GM19099 (cell line): ENCODE measurements around the gene ESYT2.

ENCODE experiments used
- POLR2A ChIP-seq: IDR thresholded peaks from 3 replicates; pipeline ENCODE4 v1.6.1; 2011; ENCODE audit warnings: low read depth; ENCODE audit not compliant: insufficient read length; ENCODE audit errors: extremely low read depth

ESYT2 gene

DNA sequence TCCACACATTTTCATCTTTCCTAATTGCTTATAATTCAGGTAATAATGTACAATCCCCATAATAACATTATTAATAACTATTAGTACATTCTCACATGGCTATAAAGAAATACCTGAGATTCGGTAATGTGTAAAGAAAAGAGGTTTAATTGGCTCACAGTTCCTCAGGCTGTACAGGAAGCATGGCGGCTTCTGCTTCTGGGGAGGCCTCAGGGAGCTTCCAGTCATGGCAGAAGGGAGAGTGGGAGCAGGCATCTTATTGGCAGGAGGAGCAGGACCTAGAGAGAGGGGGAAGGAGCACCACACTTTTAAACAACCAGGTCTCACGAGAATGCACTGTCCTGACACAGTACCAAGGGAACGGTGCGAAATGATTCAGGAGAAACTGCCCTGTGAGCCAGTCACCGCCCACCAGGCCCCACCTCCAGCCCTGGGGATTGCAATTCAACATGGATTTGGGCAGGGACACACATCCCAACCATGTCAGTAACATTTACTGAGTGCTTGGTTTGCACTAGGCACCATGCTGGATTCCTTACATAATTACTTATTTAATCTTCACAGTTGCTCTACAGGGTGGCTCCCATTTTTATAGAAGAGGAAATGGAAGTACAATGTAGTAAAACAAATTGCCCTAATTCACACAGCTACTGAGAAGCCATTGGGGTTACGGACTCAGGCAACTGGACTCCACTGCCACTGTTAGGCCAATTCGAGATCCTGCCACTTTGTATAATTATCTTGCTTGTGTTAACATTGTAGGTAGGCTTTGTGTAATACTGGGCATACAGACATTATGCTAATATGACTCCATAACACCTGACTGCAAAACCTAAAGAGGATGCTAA lies 8.7 kb upstream of the ESYT2 start:
- no peak for TF ChIP-seq POLR2A

DNA sequence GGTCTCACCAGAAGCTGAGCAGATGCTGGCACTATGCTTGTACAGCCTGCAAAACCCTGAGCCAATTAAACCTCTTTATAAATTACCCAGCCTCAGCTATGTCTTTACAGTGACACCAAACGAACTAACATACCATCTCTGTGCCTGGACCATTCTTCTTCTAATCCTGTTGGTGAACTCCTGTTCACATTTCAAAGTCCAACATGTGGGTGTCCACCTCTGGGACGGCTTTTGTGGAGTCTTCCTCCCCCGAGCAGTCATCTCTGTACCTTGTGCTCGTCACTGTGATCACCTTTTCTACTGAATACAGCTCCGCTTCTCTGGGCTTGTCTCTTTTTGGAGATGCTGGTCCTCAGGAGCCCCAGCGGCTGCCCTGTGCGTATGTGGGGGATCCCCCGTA lies 7.4 kb upstream of the ESYT2 start:
- no peak for TF ChIP-seq POLR2A

DNA sequence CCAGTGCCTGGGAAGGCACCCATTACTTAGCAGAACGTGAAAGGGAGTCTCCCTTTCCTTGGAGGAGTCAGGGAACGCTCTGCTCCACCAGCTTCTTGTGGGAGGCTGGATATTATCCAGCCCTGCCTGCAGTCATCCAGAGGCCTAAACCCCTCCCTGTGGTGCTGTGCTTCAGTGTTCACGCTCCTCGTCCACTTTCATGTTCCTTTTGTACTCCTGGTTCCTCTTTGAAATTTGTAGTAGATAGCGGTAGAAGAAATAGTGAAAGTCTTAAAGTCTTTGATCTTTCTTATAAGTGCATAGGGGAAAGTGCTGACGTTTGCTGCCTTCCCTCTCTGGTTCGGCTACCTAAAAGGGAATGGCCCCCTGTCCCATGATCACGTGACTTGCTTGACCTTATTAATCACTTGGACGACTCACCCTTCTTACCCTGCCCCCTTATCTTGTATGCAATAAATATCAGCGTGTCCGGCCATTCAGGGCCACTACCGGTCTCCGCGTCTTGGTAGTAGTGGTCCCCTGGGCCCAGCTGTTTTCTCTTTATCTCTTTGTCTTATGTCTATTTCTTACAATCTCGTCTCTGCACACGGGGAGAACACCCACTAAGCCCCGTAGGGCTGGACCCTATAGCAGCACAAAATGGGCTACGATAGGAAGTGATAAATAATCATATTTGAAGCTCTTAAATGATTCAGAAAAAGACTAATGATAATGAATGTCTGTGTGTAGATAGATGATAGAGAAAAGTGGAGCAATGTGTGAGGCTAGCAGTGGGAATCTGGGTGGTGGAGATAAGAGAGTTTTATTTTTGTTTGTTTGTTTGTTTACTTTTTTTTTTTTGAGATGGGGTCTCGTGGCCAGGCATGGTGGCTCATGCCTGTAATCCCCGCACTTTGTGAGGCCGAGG lies 5.8 kb upstream of the ESYT2 start:
- no peak for TF ChIP-seq POLR2A

DNA sequence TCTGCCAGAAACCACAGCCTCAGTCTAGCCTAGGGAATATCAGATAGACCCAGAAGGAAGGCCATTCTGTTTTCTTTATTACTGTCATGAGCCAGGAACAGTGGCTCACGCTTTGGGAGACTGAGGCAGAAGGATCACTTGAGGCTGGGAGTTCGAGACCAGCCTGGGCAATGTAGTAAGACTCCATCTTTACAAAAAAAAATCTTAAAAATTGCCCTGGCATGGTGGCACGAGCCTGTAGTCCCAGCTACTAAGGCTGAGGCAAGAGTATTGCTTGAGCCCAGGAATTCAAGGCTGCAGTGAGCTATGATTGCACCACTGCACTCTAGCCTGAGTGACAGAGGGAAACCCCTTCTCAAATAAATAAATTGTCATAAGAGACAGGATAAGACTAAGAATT lies 3.7 kb upstream of the ESYT2 start:
- TF ChIP-seq POLR2A = no peak

DNA sequence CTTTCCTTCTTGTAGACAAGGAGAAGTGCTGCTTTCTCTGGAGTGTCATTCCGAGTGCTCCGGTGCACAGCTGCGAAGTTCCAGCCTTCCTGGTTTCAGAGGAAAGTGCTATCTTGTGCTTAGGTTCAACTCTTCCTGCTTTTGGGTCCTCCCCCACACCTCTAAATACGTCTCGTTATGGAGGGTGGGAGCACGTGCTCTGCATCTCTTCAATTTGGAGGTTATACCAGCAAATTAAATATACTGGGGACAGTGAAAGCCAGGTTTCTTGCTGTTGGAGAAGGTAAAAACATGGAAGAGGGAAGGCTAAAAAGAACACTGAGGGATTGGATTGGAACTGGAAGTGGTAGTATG lies 2.4 kb upstream of the ESYT2 start:
- no peak for TF ChIP-seq POLR2A

DNA sequence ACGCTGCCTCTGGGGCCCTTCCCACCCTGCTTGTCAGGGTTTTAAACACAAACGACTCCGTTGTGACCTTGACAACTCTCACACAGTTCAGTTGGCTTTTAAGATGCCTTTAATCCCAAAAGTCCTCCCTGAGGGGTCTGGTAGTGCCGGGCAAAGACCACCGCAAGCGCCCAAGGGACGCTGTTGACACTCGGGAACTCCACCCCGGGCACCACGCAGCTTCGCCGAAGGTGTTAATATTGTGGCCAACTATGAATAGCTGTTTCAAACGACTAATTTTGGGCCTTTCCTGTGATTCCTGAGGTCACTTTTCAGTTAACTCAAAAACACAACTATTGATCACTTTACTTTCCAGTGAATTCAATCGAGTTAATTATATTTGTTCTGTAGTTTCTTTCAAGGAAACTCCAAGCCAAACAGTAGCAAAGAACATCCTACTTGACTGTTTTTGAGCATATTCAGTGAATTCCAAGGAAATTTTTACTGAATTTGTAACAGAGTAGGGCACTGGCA lies 958 bp upstream of the ESYT2 start:
- TF ChIP-seq POLR2A = no peak

DNA sequence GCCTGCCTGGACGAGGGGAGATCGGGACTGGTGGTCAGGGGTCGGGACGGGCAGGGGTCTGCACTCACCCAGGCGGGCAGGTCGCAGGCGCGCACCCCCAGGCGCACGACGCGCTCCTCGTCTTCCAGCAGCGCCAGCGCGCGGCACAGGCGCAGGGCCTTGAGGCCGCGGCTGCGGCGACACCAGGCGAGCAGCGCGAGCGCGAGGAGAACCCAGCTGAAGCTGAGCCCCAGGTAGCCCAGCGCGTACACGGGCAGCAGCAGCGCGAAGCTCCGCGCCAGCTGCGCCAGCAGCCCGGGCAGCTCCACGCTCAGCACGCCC lies 328 bp downstream of the ESYT2 start:
- no peak for TF ChIP-seq POLR2A

DNA sequence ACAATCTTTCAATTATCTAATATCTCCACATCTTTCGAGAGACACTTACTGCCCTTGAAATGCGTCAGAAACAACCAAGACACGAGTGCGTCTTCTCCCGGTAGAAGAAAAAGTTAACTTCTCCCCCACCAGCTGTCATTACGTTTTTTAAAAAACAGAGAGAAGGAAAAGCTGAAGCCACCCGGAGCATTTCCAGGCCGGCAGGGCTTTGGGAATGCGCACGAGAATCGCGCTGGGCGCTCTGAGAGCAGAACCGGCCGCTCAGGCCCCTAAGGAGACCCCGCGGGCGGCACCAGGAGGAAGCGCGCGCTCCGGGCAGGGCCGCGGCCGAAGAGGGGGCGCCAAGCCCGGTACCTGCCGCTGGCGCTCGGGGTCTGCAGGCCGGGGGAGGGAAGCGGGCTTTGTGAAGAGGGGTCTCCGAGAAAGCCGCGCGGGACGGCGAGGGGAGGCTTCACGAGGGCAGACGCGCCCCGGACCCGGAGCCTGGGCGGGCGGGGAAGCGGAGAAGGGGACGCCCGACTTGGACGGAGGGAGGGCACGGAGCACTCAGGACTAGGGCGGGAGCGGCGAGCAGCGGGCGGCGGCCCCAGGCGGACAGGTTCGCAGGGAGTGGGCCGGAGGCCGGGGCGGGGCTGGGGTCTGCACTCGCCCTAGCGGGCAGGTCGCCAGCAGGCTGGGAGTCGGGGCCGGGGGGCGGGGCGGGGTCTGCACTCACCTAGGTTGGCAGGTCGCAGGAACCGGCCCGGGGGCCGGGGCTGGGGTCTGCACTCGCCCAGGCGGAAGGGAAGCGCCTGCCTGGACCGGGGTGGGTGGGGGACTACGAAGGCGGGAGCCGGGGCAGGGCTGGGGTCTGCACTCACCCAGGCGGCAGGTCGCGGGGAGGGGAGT lies 932 bp downstream of the ESYT2 start:
- TF ChIP-seq POLR2A = no peak

DNA sequence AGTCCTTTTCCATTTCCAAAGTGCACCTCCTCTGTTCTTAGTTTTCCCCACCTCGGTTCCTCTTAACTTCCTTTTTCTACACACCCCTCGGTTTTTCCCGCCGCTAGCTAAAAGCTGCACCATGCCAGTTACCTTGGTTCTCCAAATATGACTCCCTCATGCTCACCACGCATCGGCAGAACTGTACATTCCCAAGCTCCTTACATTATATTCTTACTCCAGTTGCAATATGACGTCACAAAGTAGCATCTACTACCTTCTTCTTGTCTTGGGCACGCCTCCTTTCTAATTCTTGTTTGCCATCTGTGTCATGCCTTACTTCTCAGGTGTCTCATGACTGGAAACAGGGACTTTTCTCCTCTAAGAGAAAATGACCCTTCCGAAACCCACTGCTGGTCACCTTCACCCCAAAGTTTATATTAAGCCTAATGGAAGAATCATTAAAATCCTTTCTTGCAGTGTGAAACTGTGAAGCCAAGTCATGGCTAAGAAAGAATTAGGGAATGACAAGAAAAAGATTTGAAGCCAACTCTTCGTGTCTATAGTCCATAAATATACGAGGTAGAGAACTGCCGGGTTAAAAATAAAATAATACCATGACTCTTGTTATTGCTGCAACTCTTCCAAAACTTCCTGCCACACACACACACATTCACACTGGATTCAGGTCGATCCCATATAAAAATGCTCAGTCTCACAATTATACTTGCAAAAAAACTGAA lies 1.7 kb downstream of the ESYT2 start:
- no peak for TF ChIP-seq POLR2A

DNA sequence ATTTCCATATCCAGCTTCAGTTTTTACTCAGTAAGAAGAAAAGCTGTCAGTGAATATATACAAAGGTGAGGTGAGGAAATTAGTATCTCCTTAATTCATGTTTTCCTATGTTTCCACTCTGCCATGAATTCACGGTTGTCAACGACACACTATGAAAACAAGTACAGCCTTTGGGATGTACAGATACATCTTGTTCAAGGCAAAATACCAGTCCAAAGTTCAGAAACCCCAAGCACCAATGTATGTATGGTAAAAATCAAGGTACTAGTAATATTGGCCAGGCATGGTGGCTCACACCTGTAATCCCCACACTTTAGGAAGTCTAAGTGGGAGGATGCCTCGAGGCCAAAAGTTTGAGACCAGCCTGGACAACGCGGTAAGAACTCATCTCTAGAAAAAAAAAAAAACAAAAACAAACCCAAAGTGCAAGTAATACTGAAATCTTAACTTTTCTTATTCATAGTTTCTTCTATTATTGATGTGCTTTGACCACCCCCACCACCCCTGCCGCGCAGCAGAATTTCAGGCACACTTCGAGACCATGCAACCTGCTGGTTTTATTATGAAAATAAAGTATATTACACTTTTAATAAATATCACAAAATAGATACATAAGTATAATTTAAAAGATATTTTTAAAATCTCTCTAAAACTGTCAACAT lies 3.5 kb downstream of the ESYT2 start:
- no peak for TF ChIP-seq POLR2A

DNA sequence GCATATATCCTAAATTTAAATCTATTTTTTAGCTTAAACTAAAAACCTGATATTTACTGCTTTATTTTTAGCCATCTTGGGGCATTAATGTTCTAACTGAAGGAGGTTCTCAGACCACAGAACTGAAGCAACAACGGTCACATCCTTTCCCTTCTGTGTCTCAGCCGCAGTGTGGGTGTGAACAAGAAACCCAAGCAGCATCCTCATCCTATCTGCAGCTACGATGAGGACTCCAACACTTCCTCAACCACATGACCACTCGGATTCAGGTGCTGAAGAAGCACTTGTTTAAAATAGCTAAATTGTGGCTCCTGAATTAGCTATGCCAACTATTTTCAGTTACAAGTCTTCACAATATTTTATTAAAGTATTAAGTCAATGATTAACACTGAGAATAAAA lies 5.3 kb downstream of the ESYT2 start:
- TF ChIP-seq POLR2A = no peak

DNA sequence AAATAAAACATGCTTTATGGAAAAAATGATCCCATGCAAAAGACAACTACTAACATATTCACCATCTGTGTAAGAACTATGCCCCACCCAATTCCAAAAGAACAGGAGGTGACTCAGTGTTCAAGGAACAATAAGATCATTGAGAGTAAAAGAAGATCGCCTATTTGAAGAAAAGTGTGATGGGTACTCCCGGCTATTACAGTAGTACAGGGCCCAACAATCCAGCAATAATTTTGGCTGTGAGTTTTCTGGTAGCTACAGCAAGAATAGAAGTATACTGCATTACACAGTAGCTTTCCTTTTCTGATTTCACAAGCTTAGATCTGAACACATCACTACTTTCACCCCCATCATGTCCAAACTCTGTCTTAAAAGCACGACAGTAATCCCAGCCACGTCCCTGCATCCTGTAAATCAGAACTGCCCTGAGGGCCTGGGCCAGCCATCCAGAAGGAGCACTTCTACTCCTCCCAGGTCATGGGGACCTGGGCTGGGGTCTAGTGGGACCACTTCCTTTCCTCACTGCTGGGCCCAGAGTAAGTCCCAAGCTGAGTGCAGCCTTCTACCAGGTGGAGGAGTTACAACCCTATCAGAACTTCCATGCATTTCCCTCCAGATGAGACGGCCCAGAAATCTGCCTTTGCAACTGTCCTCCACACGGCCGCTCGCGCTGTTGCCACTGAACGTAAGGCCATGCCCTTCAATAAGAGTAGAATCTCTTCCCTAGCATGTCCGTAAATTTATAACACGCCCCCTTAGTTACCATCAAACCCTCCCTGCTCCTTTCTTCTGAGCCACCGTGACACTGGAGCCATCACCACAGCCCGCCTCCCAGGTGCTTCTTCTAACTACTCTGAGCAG lies 7.9 kb downstream of the ESYT2 start:
- TF ChIP-seq POLR2A = no peak

DNA sequence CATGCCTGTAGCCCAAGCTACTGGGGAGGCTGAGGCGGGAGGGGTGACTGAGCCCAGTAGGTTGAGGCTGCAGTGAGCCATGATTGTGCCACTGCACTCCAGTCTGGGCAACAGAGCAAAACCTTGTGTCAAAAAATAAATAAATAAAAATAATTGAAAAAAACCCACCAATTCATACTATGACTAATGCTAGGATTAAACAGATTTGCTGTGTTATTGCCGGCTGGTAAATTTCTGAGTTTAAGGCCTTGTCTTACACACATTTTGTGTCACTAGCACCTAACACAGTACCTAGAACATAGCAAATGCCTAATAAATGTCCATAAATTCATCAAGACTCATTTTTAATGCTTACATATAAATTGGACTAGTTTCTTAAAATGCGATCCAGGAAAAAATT lies 8.7 kb downstream of the ESYT2 start:
- TF ChIP-seq POLR2A = no peak
